ENCODE data around the gene PDPN. TPM values are rescaled to one million over a fixed set of nuclear protein-coding genes. Genes with fewer than 3 reads are reported as not detected.

PDPN gene
- polyA plus RNA-seq, 3 donors = 17.6 to 19.0 (median 18.7) TPM

DNA sequence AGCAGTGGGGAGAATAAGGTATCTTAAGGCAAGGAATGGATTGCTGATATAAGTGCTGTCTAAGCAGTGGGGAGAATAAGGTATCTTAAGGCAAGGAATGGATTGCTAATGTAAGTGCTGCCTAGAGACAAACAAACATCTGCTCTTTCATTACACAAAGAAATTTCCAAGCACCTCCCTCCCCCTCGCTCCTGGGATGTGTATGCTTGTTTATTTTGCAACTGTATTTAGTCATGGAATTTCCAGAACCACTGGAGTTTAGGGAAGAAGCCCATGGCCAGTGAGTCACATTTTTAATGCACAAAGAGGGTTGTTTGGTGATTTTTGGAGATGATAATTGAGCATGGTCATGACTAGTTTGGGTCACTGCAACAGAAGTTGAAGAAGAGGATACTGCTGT lies 21.5 kb downstream of the PDPN start:
- no peak for DNase-seq

DNA sequence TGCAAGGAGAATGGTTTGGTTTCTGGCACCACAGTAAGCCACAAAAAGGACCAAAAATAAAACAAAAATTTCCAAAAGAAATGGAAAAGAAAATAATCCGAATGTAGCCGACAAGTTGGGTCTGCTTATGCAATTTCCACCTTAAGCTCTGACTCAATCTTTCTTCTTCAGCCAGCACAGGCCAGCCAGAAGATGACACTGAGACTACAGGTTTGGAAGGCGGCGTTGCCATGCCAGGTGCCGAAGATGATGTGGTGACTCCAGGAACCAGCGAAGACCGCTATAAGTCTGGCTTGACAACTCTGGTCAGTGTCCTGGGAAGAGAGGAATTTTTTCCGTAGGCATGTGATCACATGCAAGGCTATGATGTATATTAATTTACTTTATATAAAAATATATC lies 23.4 kb downstream of the PDPN start:
- DNase-seq = no peak

DNA sequence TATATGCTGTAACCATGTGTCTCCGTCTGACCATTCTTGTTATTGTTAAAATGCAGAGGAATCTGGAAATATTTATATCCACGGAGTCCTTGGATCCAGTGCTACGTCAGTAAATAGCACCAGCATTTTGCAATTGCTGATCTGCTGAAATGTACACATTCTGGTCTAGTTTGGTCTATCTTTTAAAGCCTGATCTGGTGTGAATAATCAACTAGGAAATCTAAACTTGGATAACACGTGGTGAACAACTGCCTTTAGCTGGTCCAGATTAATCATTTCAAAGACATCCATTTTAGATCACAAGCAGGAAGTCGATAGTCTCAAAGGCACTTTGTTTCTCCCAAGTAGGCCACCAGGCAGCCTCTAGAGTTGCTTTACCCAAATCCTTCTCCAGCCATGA lies 32.6 kb downstream of the PDPN start:
- no peak for DNase-seq

DNA sequence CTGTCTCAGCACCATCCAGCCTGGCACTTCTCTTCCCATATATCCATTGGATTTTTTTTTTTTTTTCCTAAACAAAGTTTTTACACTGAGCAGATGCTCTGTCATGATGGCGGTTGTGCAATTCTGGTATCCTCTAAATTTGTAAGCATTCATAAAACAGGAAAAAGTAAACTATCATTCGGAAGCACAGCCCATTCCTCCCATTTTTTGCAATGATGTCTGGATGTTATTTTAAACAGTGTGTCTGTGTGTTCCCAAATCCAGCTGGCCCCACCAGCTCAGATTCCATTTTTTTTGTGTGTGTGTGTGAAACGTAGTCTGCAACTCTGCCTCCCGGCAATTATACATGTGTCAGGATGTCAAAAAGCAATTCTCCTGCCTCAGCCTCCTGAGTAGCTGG lies 33.5 kb downstream of the PDPN start:
- DNase-seq = no peak

DNA sequence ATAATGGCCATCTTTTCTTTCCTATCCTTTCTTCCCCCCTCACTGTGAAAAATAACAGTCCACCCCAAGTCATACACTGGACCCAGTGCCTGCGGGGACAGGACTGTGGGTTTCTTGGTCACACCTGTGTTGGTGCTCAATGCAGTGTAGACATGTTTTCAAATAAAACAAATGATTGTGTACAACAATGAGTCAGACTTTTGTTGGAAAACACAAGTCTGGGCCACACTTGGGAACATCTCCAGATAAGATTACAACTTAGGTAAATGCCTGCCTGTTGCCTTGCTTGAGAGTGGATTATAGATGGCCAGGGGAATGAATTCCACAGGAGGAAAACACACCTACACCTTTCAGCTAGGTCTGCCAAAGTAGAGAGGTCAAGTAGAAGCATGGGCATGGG lies 34.1 kb downstream of the PDPN start:
- DNase-seq = no peak

DNA sequence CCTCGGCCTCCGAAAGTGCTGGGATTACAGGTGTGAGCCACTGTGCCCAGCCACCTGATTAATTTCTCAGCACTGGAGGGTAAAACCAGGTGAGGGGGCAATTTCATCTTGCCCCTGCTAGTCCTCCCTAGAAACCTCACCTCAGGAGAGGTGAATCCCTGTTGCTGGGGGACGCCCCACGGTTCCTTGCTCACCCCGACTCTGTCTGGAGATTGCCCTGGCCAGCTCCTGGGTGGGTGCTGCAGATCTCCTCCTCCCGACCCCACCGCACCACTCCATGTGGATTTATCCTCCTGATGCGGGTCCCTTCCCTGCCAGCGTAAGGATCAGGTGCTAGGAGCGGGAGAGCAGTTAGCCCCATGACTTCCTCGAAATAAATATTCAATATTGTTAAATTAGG lies 34.9 kb downstream of the PDPN start:
- DNase-seq = no peak

DNA sequence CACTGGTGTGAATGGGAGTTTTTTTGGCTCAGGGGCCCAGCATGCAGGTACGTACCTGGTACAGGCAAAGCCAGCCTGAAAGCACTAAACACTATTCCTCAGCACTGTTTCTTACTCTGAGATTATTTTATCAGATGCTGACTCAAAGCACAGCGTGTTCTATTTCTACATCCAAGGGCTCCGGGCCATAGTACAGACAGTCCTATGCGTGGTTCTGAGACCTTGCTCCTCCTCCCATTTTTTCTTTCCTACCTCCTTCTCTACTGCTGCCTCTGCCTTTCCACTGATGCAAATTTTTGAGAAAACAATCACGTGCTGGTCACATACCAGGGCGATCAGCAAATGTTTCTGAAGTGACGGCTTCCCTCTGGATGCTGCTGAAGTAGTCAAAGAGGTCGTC lies 36.3 kb downstream of the PDPN start:
- no peak for DNase-seq

DNA sequence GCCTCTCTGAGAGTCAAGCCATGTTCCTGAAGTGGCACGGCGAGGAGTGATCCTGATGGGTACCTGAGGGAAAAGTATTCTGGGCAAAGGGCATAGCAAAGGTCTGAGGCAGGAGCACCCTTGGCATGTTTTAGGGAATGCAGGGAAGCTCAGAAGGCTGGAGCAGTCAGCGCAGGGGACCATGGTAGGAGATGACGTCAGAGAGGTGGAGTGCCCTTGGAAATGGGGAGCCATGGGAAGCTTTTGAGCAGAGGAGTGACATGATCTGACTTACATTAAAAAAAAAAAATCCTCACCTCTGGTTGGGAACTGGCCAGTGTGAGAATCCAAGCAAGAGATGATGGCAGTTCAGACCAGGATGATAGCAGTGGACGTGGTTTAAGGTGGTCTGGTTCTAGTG lies 37.2 kb downstream of the PDPN start:
- no peak for DNase-seq

DNA sequence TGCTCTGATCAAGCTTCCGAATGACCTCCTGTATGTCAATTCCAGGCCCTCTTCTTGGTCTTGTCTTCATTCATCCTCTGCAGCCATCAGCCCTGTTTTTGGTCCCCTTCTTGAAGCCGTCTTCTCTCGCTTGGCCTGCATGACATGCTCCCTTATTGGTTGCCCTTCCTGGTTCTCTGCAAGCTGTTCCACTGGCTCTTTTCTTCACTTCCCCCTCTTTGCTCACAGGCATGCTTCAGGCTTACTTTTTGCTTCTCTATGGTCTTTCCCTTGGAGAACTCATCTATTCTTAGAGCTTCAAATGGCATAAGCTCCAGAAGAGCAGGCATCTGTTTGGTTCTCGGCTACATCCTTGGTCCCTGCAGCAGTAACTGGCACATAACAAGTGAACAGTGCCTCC lies 38.8 kb downstream of the PDPN start:
- no peak for DNase-seq

DNA sequence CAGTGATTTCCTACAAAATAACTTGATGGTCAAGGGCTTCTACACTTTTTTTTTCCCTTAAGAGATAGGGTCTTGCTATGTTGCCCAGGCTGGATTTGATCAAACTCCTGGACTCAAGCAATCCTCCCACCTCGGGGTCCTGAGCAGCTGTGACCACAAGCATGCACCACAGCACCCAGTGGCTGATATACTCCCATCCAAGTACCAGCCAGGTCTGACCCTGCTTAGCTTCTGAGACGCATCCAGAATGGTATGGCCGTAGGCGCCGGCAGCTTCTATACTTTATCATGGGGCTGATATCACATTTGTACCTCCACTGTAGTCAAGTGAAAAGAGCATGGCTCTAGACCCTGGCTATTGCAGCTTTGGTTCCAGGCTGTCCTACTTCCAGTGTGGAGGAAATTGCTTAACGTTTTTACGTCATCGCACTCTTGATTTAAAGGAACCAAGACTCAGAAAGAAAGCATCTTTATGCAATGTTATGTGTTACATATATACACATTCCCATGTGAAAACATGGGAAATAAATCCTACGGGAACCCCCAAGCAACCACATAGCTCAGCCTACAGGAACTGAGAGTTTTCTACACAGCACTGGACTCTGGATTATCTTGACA lies 39.5 kb downstream of the PDPN start:
- no peak for DNase-seq

DNA sequence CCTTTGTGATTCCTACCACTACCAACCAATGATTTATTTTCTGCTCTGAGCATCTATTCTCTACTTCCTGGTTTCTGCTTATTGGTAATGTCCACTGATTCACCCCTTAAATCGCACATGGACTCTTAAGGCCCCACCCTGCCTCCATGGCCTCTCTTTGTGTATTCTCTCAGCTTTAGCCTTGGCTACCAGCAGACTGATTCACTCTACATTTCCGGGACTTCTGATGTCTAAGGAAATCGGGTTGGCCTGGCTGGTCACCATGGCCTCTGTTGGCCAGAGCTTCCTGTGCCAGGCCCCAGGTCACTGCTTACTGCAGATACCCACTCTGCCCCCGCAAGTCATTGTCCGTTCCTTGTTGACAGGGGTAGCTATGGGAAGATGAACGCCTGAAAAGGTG lies 40.9 kb downstream of the PDPN start:
- DNase-seq = no peak

DNA sequence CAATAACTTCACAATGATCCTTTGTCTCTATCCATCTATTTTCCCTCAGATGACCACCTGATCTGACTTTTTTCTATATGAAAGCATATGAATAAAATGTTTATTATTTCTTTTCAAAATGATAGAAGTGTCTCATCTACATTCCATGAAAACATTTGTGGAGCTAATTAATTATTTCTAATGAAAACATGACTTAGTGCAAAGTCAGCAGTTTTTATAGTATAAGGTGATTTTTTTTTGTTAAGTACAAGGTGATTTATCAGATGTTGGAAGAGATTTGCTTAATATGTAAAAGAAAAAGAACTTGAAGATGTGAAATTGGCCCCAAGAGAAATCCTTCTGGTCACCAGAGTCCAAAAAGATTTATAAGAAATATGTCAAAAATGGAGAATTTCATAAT lies 43.5 kb downstream of the PDPN start:
- DNase-seq = no peak

DNA sequence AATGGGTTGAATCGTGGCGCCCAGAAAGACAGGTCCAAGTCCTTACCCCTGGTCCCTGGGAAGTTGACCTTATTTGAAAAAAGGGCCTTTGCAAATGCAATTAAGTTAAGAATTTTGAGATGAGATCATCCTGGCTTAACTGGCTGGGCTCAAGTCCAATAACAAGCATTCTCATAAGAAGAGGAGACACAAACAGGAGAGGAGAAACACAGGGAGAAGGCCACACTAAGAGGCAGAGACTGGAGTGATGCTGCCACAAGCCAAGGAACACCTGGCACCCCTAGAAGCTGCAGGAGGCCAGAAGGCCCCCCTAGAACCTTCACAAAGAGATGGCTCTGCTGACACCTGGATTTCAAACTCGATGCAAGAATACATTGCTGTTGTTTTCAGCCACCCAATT lies 44.6 kb downstream of the PDPN start:
- DNase-seq = no peak

DNA sequence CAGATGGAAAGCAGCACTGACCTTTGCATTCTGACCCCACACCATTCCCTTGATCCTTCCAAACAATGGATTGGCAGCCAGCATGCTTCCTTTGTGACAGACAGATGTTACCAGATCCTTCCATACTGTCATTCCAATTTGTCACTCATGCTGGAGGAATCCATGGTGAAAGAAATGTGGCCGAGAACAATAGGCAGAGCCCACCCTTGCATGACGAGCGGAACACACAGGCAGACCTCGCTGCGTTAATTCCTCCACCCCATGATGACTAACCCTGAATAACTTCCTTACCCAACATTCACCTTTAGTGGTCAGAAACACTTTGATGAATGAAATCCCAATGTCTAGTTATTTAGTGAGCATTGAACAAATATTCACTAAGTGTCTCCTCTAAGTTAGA lies 45.1 kb downstream of the PDPN start:
- no peak for DNase-seq

DNA sequence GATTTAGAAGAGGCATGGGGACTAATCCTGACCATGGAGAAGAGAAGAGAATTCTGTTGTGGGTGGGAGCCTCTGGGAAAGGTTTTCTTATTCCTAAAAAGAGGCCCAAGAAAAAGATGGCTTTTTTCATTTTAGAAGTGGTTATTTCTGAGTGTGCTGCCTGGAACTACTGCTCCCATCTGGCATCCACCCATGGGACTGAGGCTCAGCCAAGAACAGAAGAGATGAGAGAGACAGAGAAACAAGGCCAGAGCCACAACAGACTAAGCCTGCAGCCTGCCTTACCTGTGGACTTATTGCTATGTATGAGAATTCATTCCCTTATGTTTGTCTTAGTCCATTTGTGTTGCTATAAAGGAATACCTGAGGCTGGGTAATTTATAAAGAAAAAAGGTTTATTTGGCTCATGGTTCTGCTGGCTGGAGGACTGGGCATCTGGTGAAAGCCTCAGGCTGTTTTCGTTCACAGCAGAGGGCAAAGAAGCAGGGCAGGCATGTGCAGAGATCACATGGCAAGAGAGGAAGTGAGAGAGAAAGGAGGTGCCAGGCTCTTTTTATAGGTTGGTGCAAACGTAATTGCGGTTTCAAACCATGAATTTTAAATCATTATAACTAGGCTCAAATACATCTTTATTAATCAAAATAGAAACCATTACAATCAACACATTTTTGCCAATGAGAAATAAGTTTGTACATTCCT lies 58.8 kb downstream of the PDPN start:
- DNase-seq = no peak

DNA sequence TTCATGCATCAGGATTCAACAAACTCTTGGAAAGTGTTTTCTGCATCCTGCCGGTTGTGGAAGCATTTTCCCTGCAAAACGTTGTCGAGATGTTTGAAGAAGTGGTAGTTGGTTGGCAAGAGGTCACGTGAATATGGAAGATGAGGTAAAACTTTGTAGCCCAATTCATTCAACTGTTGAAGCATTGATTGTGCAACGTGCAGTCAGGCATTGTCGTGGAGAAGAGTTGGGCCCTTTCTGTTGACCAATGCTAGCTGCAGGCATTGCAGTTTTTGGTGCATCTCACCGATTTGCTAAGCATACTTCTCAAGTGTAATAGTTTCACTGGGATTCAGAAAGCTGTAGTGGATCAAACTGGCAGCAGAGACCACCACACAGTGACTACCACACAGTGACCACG lies 59.4 kb downstream of the PDPN start:
- DNase-seq = no peak

DNA sequence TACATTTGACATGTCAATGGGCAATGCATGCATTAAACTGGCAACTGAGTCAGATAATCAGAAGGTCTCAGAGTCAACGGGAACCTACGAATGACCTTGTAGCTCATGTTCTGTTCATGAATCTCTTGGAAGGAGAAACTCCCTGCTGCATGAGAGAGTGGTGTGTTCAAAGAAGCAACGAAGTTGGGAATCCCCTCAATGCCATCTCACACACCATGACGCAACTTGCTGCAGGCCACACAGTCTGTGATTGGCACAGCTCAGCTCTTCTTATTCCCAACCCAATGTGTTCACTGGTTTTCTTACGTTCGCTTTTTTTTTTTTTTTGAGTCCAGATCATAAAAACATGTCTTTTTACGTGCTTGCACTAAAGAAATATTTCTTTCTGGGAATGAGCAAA lies 62.9 kb downstream of the PDPN start:
- no peak for DNase-seq

DNA sequence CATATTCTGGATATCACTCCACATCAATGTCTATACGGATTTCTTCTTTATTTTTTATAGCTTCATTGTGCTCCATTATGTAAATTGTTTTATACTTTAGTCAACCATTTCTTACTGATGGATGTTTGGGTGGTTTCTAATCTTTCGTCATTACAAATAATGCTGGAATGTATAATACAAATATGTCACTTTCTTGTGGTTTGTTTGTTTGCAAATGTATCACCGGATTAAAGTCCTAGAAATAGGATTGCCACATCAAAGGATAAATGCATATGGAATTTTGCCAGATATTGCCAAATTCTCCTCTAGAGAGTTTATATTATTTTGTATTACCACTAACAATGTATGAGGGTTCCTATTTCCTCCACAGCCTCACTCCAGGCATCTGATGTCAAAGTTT lies 67.6 kb downstream of the PDPN start:
- DNase-seq = no peak

DNA sequence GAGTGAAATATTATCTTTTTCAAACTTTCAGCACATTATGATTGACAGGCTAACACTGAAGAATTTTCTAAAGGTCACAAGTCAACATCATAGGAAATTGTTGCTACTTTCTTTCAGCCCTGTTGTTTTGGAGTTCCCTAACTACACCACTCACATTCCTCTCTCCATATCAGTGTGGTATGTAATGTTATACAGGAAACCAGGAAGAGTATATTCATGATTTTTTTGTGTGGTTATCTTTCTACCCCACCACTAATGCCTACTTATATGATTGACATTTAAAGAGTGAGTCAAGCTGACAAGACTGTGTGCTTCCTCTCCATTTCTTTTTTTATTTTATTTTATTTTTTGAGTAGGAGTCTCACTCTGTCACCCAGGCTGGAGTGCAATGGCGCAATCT lies 68.6 kb downstream of the PDPN start:
- DNase-seq = no peak

DNA sequence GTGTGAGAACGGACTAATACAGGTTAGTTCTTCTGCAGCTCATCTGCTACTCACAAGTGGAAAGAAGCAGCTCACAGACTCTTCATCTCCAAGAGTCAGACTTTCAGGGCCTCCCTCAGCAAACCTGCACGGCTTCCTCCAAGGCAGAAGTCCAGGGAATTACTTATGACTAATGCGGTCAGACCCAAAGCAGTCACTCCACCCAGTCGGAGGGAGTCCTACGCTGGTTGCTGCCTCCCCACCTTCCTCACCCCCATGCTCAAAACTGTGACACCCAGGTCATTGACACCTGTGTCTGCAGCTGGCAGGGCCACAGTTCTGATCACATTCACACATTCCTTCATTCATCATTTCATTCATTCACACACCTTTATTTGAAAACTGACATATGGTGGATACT lies 77.9 kb downstream of the PDPN start:
- DNase-seq = no peak

DNA sequence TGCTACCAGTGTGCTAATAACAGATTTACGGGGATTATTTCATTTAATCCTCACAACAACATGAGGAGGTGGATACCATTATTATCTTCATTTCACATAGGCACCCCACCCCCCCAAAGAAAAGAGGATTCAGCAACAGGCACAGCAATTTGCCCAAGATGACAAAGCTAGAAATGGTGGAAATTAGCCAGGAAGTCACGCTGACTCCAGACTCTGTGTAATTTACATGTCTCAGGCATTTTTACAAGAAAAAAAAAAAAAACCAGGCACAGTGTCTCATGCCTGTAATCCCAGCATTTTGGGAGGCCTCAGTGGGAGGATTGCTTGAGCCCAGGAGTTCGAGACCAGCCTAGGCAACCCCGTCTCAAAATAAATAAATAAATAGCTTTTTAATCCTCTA lies 78.9 kb downstream of the PDPN start:
- peak; percentile 9 for DNase-seq

DNA sequence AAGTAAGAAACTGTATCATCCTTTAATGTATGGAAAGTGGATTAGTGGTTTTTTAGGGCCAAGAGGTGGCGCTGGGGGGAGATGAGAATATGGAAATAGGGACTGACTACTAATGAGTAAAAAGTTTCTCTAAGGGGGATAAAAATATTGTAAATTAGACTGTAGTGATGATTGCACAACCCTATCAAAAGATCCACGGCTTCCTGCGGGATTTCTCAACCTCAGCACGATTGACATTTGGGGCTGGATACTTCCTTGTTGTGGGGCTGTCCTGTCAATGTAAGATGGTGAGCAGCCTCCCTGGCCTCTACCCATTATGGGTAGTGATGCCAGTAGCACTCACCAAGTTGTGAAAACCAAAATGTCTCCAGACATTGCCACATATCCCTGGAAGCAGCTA lies 80.3 kb downstream of the PDPN start:
- DNase-seq = no peak

DNA sequence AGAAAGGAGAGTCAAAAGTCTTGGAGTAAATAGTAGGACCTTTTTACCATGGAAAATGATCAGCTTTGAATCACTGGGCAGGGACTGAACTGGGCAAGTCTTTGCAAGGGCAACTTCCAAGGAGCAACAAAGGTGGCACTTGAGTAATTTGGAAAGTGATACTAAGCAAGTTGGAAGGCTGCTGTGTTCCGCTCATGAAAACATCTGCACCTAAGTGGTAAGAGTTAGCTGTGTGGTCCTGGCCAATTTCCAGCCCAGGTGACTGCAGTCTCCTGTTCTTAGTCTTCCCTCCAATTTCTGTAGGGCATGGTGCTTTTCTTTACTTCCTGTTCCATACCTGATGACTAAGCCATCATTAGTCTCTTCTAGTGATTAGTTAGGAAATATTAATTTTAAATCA lies 80.8 kb downstream of the PDPN start:
- no peak for DNase-seq

DNA sequence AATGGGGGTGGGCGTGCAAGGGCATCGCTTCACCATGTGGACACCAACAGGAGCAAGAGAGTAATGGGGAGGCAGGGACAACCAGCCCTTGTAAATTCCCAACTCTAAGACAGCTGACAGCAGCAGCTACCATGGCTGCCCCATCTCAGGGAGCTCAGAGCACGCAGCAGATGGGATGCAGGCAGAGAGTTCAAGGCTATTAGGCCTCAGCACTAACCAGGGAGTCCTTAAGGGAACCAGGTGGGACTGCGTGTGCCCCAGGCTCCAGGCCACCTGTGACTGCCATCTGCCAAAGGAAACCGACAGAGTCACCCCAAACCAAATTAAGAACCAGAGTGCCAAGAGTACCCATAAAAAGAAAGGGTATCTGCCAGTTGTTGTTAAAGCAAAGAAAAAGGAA lies 82.7 kb downstream of the PDPN start:
- DNase-seq = no peak

Data from renal pelvis (tissue), 4 donors.